ENCODE data around the gene SLAIN2. TPM values are rescaled to one million over a fixed set of nuclear protein-coding genes. Genes with fewer than 3 reads are reported as not detected.

The SLAIN2 gene
- total and polyA plus RNA-seq, 2 of the 4 experiments (the other 2 are of a cell fraction) = 23.3 to 53.0 TPM

GRCh38 chr4:48428926-48429325 lies 87.6 kb downstream of the SLAIN2 start:
- Histone ChIP-seq H2BK5ac (ENCODE audit: low read depth, low read length, poor library complexity, severe bottlenecking) (no peak overlapping the region), H3K56ac (ENCODE audit: extremely low read depth, insufficient read depth, low read length) (no peak overlapping the region), H3K4me2 (ENCODE audit: low read depth, low read length) (no peak overlapping the region), H2BK20ac (ENCODE audit: low read depth, low read length) (no peak overlapping the region), H2BK120ac (ENCODE audit: low read depth, low read length) (no peak overlapping the region), H3K4me3 (ENCODE audit: insufficient read depth, low read depth, low read length) (no peak overlapping the region), H3K14ac (replicated peaks; ENCODE audit: low read depth, low read length) (no peak overlapping the region), H3K4me1 (ENCODE audit: control insufficient read depth, insufficient read depth, low read length) (peaks cover 1% of the 10 kb centered on the region; the same call in 1 of the 2 replicates), H2AK9ac (replicated peaks; ENCODE audit: low read depth, low read length, poor library complexity) (no peak overlapping the region), H4K91ac (ENCODE audit: insufficient read depth, low read depth, low read length) (no peak overlapping the region), H3K18ac (ENCODE audit: low read depth, low read length) (no peak overlapping the region), H4K20me1 (ENCODE audit: insufficient read depth, low read length) (no peaks in the 10 kb centered on the region), H3K9me3 (ENCODE audit: control insufficient read depth, insufficient read depth, low read length) (no peaks in the 10 kb centered on the region), H2AK5ac (ENCODE audit: low read depth, low read length) (no peak overlapping the region), H2AFZ (replicated peaks; ENCODE audit: low read length, poor library complexity) (no peak overlapping the region), H3K36me3 (ENCODE audit: control insufficient read depth, insufficient read depth, low read length) (no peaks in the 10 kb centered on the region), H3K9me1 (ENCODE audit: insufficient read depth, low read length) (peaks cover 3% of the 10 kb centered on the region; the same call in 1 of the 2 replicates), H2BK15ac (ENCODE audit: low read depth, low read length) (no peak overlapping the region), H3K4ac (ENCODE audit: low read depth, low read length) (no peak overlapping the region), H3K27me3 (ENCODE audit: control insufficient read depth, insufficient read depth, low read length) (no peaks in the 10 kb centered on the region), H4K8ac (ENCODE audit: low read depth in 2 of 2, low read length in 2 of 2) (no peak overlapping the region), H3K27ac (ENCODE audit: insufficient read depth, low read length) (no peak overlapping the region), H3K9ac (ENCODE audit: low read depth, low read length) (no peak overlapping the region), H4K5ac (ENCODE audit: low read depth, low read length) (no peak overlapping the region), H3K79me1 (ENCODE audit: low read depth in 1 of 2, low read length in 2 of 2) (no peaks in the 10 kb centered on the region; a peak in 1 of 4 replicates), H3K23ac (ENCODE audit: low read depth, low read length) (no peak overlapping the region)
- intact Hi-C loops (cut with micrococcal nuclease) (no loop called here), dilution Hi-C loops (cut with HindIII; ENCODE audit: low sequenced_read_pairs, unreplicated experiment) (no loop called here), in situ Hi-C loops (cut with MboI; ENCODE audit: low sequenced_read_pairs) (no loop called here)
- WGBS, 2 experiments (ENCODE audit: extremely low coverage in 2 of 2, insufficient read length in 1 of 2) = no CpG with 5 or more reads among the region's 2 CpGs
- ATAC-seq (ENCODE audit: low read depth) (no peak), DNase-seq (no peak)
- CTCF ChIA-PET = no interaction called here
- no TSS peak for BruUV-seq (replicated peaks)
- POLR2A ChIA-PET (ENCODE audit: unreplicated experiment) = no interaction called here
- TF ChIP-seq BHLHE40 (IDR thresholded peaks at IDR 0.05; ENCODE audit: low read depth, low read length) = no peak
- no peak for TF ChIP-seq CTCF (conservative IDR thresholded peaks at IDR 0.05; ENCODE audit: low read depth, low read length)
- TF ChIP-seq NFE2L2 (IDR thresholded peaks at IDR 0.05; ENCODE audit: low read depth, low read length) = no peak
- TF ChIP-seq RAD21 (IDR thresholded peaks at IDR 0.05; ENCODE audit: low read length) = no peak
- TF ChIP-seq MXI1 (IDR thresholded peaks at IDR 0.05; ENCODE audit: borderline replicate concordance, low read depth, low read length) = no peak
- TF ChIP-seq RFX5 (IDR thresholded peaks at IDR 0.05; ENCODE audit: low read depth, low read length) = no peak
- no peak for TF ChIP-seq MAZ (IDR thresholded peaks at IDR 0.05; ENCODE audit: borderline replicate concordance, low read depth, low read length)
- no peak for TF ChIP-seq SMC3 (IDR thresholded peaks at IDR 0.05; ENCODE audit: low read depth, low read length)
- no peak for TF ChIP-seq CHD1 (IDR thresholded peaks at IDR 0.05; ENCODE audit: low read depth, low read length)
- TF ChIP-seq POLR2A (IDR thresholded peaks at IDR 0.05; ENCODE audit: low read depth, low read length) = no peak
- no peak for TF ChIP-seq FOS (IDR thresholded peaks at IDR 0.05; ENCODE audit: low read depth, low read length)
